LNCaP clone FGC (cell line): ENCODE measurements around the gene BCL11B.

Experiments
- DNase-seq: peaks from one replicate; pipeline ENCODE4 v3.0.0-alpha.2; 2011; ENCODE audit warnings: low read depth
- H3K4me3 ChIP-seq: 2 replicates; pipeline ENCODE4 v1.5.1; 2011; ENCODE audit warnings: mild to moderate bottlenecking, low read depth, low read length, control low read depth
- TF ChIP-seq, protein P1 (sequence below): IDR thresholded peaks from 2 replicates; pipeline ENCODE4 v1.5.1; 2012; ENCODE audit warnings: mild to moderate bottlenecking; ENCODE audit not compliant: control insufficient read depth, insufficient read depth; ENCODE audit errors: extremely low read depth

Gene BCL11B

DNA sequence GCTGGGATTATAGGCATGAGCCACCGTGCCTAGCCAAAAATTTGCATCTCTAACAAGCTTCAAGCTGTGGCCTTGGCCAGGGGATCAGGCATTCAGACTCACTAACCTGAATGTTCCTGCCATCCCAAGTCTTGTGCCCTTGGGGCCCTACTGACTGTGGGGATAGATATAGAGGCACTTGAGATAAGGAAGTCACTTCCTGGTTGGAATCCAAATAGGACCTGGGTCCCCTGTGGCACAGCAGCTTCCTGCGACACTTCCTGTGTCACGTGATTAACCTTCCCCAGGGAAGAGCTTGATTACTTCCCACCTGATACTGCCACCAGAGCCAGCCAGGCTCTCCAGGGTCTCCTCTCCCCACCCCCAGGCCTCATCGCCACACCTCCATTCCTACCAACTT is 128.2 kb downstream of the BCL11B start:
- DNase-seq: no peak
- TF ChIP-seq, protein P1, sequence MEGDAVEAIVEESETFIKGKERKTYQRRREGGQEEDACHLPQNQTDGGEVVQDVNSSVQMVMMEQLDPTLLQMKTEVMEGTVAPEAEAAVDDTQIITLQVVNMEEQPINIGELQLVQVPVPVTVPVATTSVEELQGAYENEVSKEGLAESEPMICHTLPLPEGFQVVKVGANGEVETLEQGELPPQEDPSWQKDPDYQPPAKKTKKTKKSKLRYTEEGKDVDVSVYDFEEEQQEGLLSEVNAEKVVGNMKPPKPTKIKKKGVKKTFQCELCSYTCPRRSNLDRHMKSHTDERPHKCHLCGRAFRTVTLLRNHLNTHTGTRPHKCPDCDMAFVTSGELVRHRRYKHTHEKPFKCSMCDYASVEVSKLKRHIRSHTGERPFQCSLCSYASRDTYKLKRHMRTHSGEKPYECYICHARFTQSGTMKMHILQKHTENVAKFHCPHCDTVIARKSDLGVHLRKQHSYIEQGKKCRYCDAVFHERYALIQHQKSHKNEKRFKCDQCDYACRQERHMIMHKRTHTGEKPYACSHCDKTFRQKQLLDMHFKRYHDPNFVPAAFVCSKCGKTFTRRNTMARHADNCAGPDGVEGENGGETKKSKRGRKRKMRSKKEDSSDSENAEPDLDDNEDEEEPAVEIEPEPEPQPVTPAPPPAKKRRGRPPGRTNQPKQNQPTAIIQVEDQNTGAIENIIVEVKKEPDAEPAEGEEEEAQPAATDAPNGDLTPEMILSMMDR: no peak
- H3K4me3 ChIP-seq: no peak overlapping the region

DNA sequence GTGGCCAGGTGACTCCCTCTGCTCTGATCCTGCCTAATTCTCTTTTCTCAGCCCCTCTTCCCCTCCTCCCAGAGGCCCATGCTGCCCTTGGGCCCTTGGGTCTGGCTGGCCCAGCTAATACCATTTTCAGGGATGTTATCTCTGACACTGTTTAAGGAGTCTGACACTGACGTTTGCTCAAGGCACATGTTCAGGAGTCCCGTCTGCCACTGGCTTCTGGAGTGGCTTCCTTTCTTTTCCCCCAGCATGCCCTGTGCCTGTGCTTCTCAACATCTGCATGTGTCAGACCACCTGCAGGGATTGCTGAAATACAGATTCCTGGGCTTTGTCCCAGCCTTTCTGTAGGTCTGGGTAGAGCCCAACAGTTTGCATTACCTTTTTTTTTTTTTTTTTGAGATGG is 128.9 kb downstream of the BCL11B start:
- no peak for DNase-seq
- TF ChIP-seq, protein P1: no peak
- H3K4me3 ChIP-seq: no peak overlapping the region

DNA sequence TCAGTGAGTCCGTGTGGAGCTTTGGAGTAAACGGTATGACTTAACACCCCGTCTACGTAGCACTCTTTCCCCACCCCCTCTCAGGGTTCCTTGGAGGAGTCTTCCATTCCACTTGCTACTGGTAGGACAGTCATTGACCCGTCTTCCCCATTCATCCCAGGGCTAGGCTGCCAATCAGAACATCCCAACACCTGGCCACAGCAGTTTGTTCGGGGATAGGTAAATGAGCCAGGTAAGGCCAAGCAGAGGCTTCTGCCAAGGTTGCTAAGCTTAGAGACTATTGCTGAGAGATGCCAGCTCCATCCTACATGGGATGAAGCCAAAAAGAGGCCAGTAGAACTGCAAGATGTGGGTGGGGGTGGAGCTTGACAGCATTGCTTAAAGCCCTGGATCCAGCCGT is 130.8 kb downstream of the BCL11B start:
- no peak overlapping the region for H3K4me3 ChIP-seq
- DNase-seq: no peak
- TF ChIP-seq, protein P1: no peak

DNA sequence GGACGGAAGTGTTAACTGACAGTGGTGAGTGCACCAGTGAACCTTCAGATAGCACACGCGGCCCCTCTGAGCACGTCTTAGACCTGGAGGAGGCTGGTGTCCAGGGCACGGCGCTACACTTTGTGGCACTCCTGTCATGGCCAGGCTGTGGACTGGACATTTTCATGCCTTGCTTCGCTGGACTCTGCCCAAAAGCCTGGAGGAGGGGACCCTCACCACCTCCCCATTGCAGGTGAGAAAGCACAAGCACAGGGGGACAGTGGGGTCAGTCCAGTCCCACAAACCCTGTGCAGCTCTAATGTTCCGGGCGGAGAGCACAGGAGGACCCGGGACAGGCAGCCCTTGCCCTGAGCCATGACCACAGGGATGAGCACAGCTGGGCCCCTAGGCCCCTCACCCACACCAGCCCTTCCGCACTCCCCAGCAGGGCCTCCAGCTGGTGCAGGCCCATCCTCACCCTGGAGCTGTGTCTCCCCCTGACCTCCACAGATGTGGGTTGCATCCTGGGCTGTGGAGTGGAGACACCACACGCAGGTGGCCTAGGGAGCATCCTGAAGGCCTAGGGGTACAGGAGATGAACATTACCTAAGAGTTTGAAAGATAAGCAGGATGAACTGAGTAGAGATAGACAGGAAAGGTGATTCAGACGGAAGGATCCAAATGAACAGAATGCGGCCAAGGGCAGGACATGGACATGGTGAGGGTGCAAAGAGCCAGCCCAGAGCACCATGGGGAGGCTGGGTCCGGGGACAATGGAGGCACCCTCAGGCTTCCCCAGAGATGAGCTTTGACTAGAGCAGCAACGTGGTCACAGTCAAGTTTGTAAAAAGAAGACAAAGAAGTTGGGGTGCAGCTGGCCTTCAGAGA is 132.8 kb downstream of the BCL11B start:
- no peak for DNase-seq
- H3K4me3 ChIP-seq: no peak overlapping the region
- TF ChIP-seq, protein P1: no peak

DNA sequence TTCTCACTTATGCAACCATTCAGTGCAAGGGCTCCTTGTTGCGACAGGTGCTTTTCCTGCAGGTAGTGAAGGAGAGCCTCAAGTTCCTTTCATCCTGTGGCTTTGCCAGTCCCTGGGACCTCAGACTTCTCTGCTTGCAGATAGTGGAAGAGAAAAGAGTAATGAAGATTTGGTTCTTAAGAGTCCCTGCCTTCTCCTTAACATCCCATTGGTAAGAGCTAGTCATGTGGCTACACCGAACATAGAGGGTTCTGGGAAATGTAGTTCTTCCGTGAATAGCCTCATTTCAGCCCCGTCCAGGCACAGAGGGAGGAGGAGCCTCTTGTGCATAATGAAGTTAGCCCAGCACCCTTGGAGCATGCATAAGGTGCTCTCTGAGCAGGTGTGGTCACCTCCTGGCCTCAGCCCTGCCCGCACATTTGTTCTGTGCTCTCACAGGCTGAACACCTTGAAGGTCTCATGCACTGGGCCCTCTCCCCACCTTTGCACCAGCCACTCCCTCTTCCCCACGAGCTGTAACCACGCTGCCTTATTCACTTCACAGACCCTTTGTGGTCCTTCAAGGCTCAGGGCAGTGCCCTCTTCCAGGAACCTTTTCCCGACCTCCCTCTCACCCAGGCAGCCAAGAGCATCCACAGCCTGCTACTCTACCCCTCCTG is 134.0 kb downstream of the BCL11B start:
- no peak overlapping the region for H3K4me3 ChIP-seq
- no peak for DNase-seq
- TF ChIP-seq, protein P1: no peak

DNA sequence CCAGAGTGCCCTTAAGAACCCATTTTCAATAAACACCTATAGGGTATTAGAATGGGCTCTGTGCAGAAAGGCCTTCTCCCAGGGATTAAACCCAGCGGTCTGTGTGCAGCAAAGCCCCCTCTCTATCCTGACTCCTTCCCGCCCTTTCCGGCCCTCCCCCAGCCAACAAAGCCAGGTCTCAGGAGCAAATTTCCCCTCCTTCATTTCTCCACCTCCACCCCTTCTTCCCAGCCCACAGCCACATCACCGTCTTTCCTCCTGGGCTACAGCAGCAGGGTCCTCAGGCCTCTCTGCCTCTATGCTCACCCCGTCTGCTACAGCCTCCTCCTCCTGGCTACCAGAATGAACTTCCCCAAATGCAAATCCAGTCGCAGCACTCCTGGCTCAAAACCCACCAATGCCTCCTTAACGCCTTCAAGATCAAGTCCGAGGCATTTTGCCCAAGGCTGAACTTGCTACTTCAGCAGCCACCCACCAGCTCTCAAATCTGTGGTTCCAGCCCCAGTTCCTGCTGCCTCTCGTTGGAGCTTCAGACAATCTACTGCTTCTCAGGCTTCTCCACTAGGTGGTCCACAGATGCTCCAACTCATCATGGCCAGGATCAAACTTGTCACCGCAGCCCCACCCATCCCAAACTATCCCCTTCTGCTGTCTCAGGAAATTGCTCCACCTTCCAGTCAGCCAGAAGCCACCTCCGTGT is 134.8 kb downstream of the BCL11B start:
- H3K4me3 ChIP-seq: no peak overlapping the region
- TF ChIP-seq, protein P1: no peak
- DNase-seq: no peak
